ENCODE results near the gene C12orf50.

DNA sequence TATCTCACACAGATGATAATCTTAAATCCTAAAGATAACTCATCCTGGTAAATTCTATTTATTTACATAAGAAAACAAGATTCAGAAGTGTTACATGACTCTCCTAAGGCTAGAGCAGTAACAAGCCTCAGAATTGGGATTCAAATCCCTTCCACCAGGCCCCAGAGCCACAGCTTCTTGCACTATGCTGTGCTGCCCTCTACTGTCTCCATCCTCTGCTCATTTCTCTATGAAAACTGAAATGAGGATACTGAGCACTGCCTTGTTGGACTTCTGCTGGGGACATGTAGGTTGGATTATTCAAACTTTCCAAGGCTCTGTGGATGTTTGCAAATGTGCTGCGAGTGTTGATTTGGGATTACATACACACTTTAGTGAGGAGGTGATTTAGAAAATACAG is 23.5 kb upstream of the C12orf50 start:
- no peak for TF ChIP-seq NFRKB (IDR thresholded peaks at IDR 0.05; ENCODE audit: low read depth)
- no peak for TF ChIP-seq BCOR (IDR thresholded peaks at IDR 0.05)
- no peak for TF ChIP-seq EP300 (IDR thresholded peaks at IDR 0.05; ENCODE audit: low read length)
- TF ChIP-seq PHB2 (IDR thresholded peaks at IDR 0.05; ENCODE audit: low read depth), result no peak
- TF ChIP-seq ELF4 (CRISPR knock-in tag; IDR thresholded peaks at IDR 0.05), result no peak
- TF ChIP-seq, protein P1, sequence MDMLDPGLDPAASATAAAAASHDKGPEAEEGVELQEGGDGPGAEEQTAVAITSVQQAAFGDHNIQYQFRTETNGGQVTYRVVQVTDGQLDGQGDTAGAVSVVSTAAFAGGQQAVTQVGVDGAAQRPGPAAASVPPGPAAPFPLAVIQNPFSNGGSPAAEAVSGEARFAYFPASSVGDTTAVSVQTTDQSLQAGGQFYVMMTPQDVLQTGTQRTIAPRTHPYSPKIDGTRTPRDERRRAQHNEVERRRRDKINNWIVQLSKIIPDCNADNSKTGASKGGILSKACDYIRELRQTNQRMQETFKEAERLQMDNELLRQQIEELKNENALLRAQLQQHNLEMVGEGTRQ (CRISPR knock-in tag; IDR thresholded peaks at IDR 0.05), result no peak
- TF ChIP-seq, protein P2, sequence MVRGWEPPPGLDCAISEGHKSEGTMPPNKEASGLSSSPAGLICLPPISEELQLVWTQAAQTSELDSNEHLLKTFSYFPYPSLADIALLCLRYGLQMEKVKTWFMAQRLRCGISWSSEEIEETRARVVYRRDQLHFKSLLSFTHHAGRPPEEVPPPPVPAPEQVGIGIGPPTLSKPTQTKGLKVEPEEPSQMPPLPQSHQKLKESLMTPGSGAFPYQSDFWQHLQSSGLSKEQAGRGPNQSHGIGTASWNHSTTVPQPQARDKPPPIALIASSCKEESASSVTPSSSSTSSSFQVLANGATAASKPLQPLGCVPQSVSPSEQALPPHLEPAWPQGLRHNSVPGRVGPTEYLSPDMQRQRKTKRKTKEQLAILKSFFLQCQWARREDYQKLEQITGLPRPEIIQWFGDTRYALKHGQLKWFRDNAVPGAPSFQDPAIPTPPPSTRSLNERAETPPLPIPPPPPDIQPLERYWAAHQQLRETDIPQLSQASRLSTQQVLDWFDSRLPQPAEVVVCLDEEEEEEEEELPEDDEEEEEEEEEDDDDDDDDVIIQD (CRISPR knock-in tag; IDR thresholded peaks at IDR 0.05), result no peak
- no peak for TF ChIP-seq NFATC3 (IDR thresholded peaks at IDR 0.05)
- TF ChIP-seq KLF16 (IDR thresholded peaks at IDR 0.05), result no peak
- no peak for TF ChIP-seq ZBTB1 (CRISPR knock-in tag; IDR thresholded peaks at IDR 0.05; ENCODE audit: borderline replicate concordance, low read depth)
- no peak for TF ChIP-seq ATF1 (CRISPR knock-in tag; IDR thresholded peaks at IDR 0.05)
- TF ChIP-seq ATF1 (tag; IDR thresholded peaks at IDR 0.05), result no peak
- TF ChIP-seq ELF1 (tag; IDR thresholded peaks at IDR 0.05), result no peak
- TF ChIP-seq POLR2A (conservative IDR thresholded peaks at IDR 0.05), result no peak
- no peak for TF ChIP-seq NFYB (IDR thresholded peaks at IDR 0.05; ENCODE audit: extremely low read depth, insufficient read length)
